Epithelial cell of proximal tubule (primary cell): ENCODE measurements around the gene MRPL32. TPM values are rescaled to one million over a fixed set of nuclear protein-coding genes. Genes with fewer than 3 reads are reported as not detected.

ENCODE experiments used
- DNase-seq: peaks from one replicate; pipeline ENCODE4 v3.0.0-alpha.2; 2011; ENCODE audit warnings: low read depth
- H3K4me3 ChIP-seq: 2 replicates; pipeline ENCODE4 v1.5.1; 2011; ENCODE audit warnings: low read depth, mild to moderate bottlenecking, low read length
- CTCF ChIP-seq: conservative IDR thresholded peaks from 2 replicates; pipeline ENCODE4 v1.5.1; 2012; ENCODE audit warnings: low read depth, mild to moderate bottlenecking, low read length
- total RNA-seq: library from RNA; depleted of rRNA; stranded (reverse); fragments of >200 nt; gene quantifications from 2 replicates; pipeline ENCODE4 v1.2.3, GENCODE V29; 2015

The MRPL32 gene
- total RNA-seq, 1 donor from 2014 or later, result 97.2 TPM

GRCh38 chr7:42980084-42980483 is 47.9 kb downstream of the MRPL32 start:
- no peak overlapping the region for H3K4me3 ChIP-seq
- no peak for DNase-seq
- no peak for TF ChIP-seq CTCF

GRCh38 chr7:42980514-42980913 is 48.3 kb downstream of the MRPL32 start:
- no peak overlapping the region for H3K4me3 ChIP-seq
- DNase-seq, result no peak
- TF ChIP-seq CTCF, result no peak

GRCh38 chr7:42981601-42982000 is 49.4 kb downstream of the MRPL32 start:
- TF ChIP-seq CTCF, result no peak
- no peak for DNase-seq
- no peak overlapping the region for H3K4me3 ChIP-seq

GRCh38 chr7:42982604-42983115 is 50.5 kb downstream of the MRPL32 start:
- TF ChIP-seq CTCF, result no peak
- no peak overlapping the region for H3K4me3 ChIP-seq
- DNase-seq, result no peak

GRCh38 chr7:42984137-42984536 is 52.0 kb downstream of the MRPL32 start:
- TF ChIP-seq CTCF, result no peak
- no peak overlapping the region for H3K4me3 ChIP-seq
- DNase-seq, result no peak

- TF ChIP-seq CTCF, result no peak
- H3K4me3 ChIP-seq, result no peak overlapping the region
- no peak for DNase-seq
Observed at GRCh38 chr7:42986213-42986612, 54.0 kb downstream of the MRPL32 start.

- DNase-seq, result no peak
Observed at GRCh38 chr7:42986781-42987248, 54.6 kb downstream of the MRPL32 start.

More at GRCh38 chr7:42986781-42987248, 54.6 kb downstream of the MRPL32 start:
- no peak for TF ChIP-seq CTCF
- H3K4me3 ChIP-seq, result no peak overlapping the region
